ENCODE data around the gene GPR31.

DNA sequence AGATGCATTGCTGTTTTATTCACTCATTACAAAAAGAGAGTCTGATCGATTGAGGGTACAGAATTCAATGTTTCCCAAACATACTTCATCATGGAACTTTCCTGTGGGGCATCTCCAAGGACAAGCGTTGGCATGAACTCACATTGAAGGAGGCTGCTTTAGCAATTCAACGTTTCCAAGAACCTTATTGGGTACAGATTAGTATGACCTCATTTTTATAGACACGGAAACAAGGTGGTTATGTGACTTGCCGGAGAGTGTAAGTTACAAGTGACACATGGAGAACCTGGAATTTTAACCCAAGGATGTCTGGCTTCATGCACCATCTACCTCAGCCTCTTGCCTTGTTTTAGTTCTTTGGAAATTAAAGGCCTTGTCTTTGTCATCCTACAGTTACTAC lies 8.8 kb downstream of the GPR31 start:
- TF ChIP-seq MAX (IDR thresholded peaks at IDR 0.05) (no peak), EP300 (IDR thresholded peaks at IDR 0.05) (no peak), MAZ (IDR thresholded peaks at IDR 0.05; ENCODE audit: borderline replicate concordance, low read depth, low read length) (no peak), KDM1A (IDR thresholded peaks at IDR 0.05; ENCODE audit: low read depth) (no peak), HOXA7 (CRISPR knock-in tag; IDR thresholded peaks at IDR 0.05) (no peak), POLR2A (IDR thresholded peaks at IDR 0.05; ENCODE audit: low read length) (no peak), RCOR1 (IDR thresholded peaks at IDR 0.05; ENCODE audit: low read depth, low read length) (no peak), HDAC2 (IDR thresholded peaks at IDR 0.05) (no peak), RAD21 (conservative IDR thresholded peaks at IDR 0.05 in 1 of 2, IDR thresholded peaks at IDR 0.05 in 1 of 2) (no peak)
- TF ChIP-seq, protein P1, sequence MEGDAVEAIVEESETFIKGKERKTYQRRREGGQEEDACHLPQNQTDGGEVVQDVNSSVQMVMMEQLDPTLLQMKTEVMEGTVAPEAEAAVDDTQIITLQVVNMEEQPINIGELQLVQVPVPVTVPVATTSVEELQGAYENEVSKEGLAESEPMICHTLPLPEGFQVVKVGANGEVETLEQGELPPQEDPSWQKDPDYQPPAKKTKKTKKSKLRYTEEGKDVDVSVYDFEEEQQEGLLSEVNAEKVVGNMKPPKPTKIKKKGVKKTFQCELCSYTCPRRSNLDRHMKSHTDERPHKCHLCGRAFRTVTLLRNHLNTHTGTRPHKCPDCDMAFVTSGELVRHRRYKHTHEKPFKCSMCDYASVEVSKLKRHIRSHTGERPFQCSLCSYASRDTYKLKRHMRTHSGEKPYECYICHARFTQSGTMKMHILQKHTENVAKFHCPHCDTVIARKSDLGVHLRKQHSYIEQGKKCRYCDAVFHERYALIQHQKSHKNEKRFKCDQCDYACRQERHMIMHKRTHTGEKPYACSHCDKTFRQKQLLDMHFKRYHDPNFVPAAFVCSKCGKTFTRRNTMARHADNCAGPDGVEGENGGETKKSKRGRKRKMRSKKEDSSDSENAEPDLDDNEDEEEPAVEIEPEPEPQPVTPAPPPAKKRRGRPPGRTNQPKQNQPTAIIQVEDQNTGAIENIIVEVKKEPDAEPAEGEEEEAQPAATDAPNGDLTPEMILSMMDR (IDR thresholded peaks at IDR 0.05) = no peak
- TF ChIP-seq, protein P2, sequence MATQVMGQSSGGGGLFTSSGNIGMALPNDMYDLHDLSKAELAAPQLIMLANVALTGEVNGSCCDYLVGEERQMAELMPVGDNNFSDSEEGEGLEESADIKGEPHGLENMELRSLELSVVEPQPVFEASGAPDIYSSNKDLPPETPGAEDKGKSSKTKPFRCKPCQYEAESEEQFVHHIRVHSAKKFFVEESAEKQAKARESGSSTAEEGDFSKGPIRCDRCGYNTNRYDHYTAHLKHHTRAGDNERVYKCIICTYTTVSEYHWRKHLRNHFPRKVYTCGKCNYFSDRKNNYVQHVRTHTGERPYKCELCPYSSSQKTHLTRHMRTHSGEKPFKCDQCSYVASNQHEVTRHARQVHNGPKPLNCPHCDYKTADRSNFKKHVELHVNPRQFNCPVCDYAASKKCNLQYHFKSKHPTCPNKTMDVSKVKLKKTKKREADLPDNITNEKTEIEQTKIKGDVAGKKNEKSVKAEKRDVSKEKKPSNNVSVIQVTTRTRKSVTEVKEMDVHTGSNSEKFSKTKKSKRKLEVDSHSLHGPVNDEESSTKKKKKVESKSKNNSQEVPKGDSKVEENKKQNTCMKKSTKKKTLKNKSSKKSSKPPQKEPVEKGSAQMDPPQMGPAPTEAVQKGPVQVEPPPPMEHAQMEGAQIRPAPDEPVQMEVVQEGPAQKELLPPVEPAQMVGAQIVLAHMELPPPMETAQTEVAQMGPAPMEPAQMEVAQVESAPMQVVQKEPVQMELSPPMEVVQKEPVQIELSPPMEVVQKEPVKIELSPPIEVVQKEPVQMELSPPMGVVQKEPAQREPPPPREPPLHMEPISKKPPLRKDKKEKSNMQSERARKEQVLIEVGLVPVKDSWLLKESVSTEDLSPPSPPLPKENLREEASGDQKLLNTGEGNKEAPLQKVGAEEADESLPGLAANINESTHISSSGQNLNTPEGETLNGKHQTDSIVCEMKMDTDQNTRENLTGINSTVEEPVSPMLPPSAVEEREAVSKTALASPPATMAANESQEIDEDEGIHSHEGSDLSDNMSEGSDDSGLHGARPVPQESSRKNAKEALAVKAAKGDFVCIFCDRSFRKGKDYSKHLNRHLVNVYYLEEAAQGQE (IDR thresholded peaks at IDR 0.05) = no peak
- TF ChIP-seq, protein P3, sequence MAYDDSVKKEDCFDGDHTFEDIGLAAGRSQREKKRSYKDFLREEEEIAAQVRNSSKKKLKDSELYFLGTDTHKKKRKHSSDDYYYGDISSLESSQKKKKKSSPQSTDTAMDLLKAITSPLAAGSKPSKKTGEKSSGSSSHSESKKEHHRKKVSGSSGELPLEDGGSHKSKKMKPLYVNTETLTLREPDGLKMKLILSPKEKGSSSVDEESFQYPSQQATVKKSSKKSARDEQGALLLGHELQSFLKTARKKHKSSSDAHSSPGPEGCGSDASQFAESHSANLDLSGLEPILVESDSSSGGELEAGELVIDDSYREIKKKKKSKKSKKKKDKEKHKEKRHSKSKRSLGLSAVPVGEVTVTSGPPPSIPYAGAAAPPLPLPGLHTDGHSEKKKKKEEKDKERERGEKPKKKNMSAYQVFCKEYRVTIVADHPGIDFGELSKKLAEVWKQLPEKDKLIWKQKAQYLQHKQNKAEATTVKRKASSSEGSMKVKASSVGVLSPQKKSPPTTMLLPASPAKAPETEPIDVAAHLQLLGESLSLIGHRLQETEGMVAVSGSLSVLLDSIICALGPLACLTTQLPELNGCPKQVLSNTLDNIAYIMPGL (CRISPR knock-in tag; IDR thresholded peaks at IDR 0.05; ENCODE audit: borderline replicate concordance) = no peak
- TF ChIP-seq, protein P4, sequence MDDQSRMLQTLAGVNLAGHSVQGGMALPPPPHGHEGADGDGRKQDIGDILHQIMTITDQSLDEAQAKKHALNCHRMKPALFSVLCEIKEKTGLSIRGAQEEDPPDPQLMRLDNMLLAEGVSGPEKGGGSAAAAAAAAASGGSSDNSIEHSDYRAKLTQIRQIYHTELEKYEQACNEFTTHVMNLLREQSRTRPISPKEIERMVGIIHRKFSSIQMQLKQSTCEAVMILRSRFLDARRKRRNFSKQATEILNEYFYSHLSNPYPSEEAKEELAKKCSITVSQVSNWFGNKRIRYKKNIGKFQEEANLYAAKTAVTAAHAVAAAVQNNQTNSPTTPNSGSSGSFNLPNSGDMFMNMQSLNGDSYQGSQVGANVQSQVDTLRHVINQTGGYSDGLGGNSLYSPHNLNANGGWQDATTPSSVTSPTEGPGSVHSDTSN (IDR thresholded peaks at IDR 0.05) = no peak

All from A549 (cell line).